Memory B cell (primary cell): ENCODE results near the gene MTA1.

Experiments used
- ATAC-seq: fragments of 150-1000 bp; cut with Tn5 transposase; 2 replicates; pipeline ENCODE4 v1.10.0; 2021; ENCODE audit warnings: low read depth, mild to moderate bottlenecking, moderate library complexity
- DNase-seq, 2 donors: peaks; one replicate each; pipeline ENCODE4 v3.0.0; 2022; ENCODE audit warnings: low spot score in 2 of 2
- H3K27ac Mint-ChIP-seq: one replicate; pipeline ENCODE4 v1.8.0; 2022; ENCODE audit warnings: mild to moderate bottlenecking, moderate library complexity, mixed read lengths
- H3K27me3 Mint-ChIP-seq: one replicate; pipeline ENCODE4 v1.8.0; 2022; ENCODE audit warnings: mixed read lengths
- H3K36me3 Mint-ChIP-seq: one replicate; pipeline ENCODE4 v1.8.0; 2022; ENCODE audit warnings: mild to moderate bottlenecking, mixed read lengths
- H3K4me1 Mint-ChIP-seq: one replicate; pipeline ENCODE4 v1.8.0; 2022; ENCODE audit warnings: mixed read lengths
- H3K4me3 Mint-ChIP-seq: one replicate; pipeline ENCODE4 v1.8.0; 2022; ENCODE audit warnings: mild to moderate bottlenecking, moderate library complexity, mixed read lengths
- H3K9me3 Mint-ChIP-seq: one replicate; pipeline ENCODE4 v1.8.0; 2022; ENCODE audit warnings: mixed read lengths

MTA1 gene

GRCh38 chr14:105492971-105493871 lies 73.6 kb downstream of the MTA1 start:
- H3K4me3 Mint-ChIP-seq, result no peak overlapping the region
- H3K36me3 Mint-ChIP-seq, result peaks cover 1% of the 10 kb centered on the region
- DNase-seq (no peak), ATAC-seq (no peak)
- no peaks in the 10 kb centered on the region for H3K9me3 Mint-ChIP-seq
- H3K27me3 Mint-ChIP-seq, result no peaks in the 10 kb centered on the region
- peaks cover 16% of the 10 kb centered on the region for H3K4me1 Mint-ChIP-seq
- no peak overlapping the region for H3K27ac Mint-ChIP-seq

GRCh38 chr14:105493921-105494605 lies 74.4 kb downstream of the MTA1 start:
- no peak for DNase-seq
- peaks cover 1% of the 10 kb centered on the region for H3K36me3 Mint-ChIP-seq
- H3K4me1 Mint-ChIP-seq, result peaks cover 13% of the 10 kb centered on the region
- no peak overlapping the region for H3K4me3 Mint-ChIP-seq
- no peak for ATAC-seq
- H3K27me3 Mint-ChIP-seq, result no peaks in the 10 kb centered on the region
- no peaks in the 10 kb centered on the region for H3K9me3 Mint-ChIP-seq
- peak overlapping the region; percentile 11 for H3K27ac Mint-ChIP-seq

DNA sequence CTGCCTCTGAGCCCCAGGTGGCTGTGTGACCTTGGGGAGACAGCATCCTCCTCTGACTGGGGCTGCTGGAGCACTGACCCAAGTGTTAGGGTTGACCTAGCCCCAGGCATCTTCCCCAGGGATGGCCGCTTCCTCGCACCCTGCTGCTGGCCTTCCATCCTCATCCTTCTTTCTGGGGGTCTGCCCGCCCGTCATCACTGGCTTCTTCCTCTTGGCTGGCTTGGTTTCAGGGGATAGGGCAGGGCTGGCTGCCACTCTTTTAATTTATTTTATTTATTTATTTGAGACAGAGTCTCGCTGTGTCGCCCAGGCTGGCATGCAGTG lies 74.9 kb downstream of the MTA1 start:
- DNase-seq (no peak), ATAC-seq (no peak)
- Mint-ChIP-seq H3K27ac (no peak overlapping the region), H3K9me3 (no peaks in the 10 kb centered on the region), H3K27me3 (no peaks in the 10 kb centered on the region), H3K36me3 (no peaks in the 10 kb centered on the region), H3K4me3 (no peak overlapping the region), H3K4me1 (peaks cover 8% of the 10 kb centered on the region)

GRCh38 chr14:105495101-105495989 lies 75.7 kb downstream of the MTA1 start:
- no peaks in the 10 kb centered on the region for H3K9me3 Mint-ChIP-seq
- DNase-seq (peak in 1 of 2 donors; percentile 22), ATAC-seq (no peak)
- no peak overlapping the region for H3K27ac Mint-ChIP-seq
- no peaks in the 10 kb centered on the region for H3K36me3 Mint-ChIP-seq
- H3K4me3 Mint-ChIP-seq, result no peak overlapping the region
- peaks cover 4% of the 10 kb centered on the region for H3K4me1 Mint-ChIP-seq
- no peaks in the 10 kb centered on the region for H3K27me3 Mint-ChIP-seq

DNA sequence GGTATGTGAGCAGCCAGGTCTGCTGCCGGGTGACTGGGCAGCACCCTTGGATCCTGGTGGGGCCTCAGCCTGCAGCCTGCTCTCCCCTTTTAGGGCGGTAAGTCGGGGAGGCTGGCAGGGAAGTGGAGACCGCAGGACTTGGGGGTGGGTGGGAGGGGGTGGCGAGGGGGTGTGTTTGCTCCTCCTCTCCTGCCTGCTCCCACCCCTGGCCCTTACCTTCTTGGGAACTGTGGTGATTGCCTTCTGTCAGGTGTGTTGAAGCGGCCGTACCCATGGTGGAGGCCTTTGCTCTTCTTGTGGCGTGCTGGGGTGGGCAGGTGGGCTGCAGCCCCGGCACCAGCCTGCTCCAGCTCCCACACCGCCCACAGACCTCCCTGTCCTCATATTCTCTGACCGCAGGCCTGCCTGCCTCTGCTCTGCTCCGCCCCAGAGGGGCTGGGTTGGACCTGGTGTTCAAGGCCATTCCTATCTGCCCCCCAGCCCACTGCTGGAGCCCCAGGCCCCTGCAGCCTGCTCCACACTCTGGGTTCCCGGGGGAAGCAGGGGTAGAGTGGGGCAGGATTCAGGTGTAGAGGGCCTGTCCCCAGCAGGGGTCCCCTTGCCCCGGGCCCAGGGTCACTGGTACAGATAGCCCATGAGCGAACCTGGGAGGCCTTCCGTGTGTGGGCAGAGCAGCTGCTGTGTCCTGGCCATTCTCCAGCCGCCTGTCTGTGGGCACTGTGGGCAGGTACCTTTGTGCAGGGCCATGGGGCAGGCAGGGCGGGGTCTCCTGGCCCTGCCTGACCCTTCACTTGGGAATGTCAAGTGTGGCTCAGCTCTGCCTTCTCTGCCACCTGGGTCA lies 76.6 kb downstream of the MTA1 start:
- no peak overlapping the region for H3K4me3 Mint-ChIP-seq

DNA sequence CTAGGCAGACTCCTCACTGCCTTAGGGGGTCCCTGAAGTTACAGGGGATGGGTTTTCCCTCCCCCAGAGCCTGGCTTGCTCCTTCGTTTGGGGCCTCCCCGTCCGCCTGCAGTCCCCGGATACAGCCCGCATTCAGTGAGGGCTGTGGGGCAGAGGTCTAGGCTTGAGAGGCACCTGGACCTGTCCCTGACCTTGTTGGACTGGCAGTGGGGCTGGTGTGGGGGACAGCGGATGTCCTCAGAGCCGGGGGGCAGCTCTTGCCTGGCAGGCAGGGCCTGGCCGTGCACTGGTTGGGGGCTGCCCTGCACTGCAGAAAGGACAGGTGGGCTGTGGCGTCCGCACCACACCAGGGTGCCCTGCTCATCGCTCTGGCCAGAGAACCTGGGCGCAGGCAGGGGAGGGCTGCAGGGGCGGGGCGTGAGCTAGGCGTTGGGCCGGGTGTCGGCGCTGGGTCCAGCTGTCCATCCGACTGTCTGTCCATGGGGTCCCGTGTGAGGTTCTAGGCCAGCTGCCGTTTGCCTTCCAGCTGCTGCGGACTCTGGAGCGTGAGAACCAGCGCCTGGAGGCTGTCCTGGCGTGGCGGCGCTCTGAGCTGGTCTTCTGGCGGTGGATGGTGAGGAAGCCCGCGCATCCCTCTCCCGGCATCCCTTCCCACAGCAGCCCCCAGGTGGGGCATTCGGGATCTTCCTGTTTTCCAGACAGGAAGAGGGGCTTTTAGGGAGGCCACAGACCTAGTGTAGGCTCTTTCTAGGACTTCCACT lies 77.4 kb downstream of the MTA1 start:
- H3K9me3 Mint-ChIP-seq, result no peaks in the 10 kb centered on the region
- ATAC-seq, result no peak
- no peaks in the 10 kb centered on the region for H3K27me3 Mint-ChIP-seq
- no peaks in the 10 kb centered on the region for H3K4me1 Mint-ChIP-seq
- DNase-seq, result peak in 1 of 2 donors; percentile 20
- no peak overlapping the region for H3K4me3 Mint-ChIP-seq
- no peak overlapping the region for H3K27ac Mint-ChIP-seq
- H3K36me3 Mint-ChIP-seq, result no peaks in the 10 kb centered on the region

More for the DNA sequence above, 76.6 kb downstream of the MTA1 start:
- ATAC-seq (no peak), DNase-seq (peak in 1 of 2 donors; percentile 24)
- Mint-ChIP-seq H3K27me3 (no peaks in the 10 kb centered on the region), H3K9me3 (no peaks in the 10 kb centered on the region), H3K4me1 (peaks cover 4% of the 10 kb centered on the region), H3K27ac (no peak overlapping the region), H3K36me3 (no peaks in the 10 kb centered on the region)

DNA sequence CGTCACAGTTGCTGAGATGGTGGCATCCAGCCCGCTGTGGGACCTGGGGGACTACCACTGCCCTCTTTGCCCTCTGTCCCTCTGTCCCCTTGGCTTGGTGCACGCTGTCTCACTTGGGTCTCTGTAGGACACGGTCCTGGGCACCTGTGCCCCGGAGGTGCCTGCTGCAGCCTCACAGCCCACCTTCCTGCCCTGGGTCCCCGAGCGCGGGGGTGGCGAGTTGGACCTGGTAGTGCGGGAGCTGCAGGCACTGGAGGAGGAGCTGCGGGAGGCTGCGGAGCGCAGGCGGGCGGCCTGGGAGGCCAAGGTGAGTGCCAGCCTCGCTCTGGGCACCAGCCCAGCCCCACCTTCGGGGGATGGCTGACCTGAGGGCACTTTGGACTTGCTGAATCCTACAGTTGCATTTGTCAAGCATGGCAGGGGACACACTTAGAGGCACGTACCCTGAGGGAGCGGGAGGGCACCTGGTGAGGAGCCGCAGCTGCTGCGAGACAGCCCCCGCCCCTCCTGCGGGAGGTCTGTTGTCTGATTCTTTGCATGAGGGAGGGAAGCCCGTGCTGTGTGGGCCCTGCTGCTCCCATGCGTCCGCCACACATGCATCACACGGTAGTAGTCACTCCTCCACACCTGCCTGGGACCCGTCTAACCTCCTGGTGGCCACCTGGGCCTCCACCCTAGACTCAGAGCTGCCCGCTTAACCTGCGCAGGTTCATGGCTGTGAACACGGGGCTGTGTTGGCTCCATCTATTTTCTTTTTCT lies 78.2 kb downstream of the MTA1 start:
- Mint-ChIP-seq H3K9me3 (no peaks in the 10 kb centered on the region), H3K27ac (peak overlapping the region; percentile 79), H3K4me3 (no peak overlapping the region), H3K4me1 (no peaks in the 10 kb centered on the region), H3K27me3 (peaks cover 4% of the 10 kb centered on the region), H3K36me3 (no peaks in the 10 kb centered on the region)
- no peak for DNase-seq
- no peak for ATAC-seq

DNA sequence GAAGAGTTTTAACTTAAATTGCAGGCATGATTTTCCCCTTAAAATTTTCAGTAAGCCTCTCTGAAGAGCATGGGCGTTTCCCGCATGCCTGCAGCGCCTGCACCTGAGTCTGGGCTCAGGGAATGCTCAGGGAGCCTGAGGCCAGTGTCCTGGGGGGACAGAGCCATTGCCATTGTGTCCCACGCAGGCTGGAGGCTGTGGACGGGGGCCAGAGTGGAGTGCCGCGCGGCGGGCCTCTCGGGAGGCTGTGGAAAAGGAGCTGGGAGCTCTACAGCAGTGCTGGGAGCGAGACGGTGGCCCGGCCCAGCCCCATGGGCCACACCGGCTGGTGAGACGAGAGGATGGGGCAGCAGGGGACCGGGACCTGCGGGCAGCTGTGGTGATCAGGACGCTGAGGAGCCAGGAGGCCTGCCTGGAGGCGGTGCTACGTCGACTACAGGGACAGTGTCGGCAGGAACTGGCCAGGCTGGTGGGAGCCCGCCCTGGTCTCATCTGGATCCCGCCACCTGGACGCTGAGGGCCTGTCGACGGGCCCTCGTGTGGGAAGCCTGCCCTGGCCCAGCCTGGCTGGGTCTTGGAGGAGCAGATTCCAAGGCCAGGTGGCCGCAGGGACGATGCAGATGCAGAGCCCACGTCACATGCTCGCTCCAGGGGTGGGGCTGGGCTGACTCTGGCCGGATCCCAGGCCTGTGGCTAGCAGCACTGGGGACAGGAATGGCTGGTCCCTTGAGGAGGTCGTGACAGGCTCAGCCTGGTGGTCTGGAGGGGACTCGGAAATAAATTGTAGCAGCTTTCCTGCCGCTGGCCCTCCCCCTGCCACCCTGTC lies 79.0 kb downstream of the MTA1 start:
- Mint-ChIP-seq H3K27ac (peak overlapping the region; percentile 79), H3K4me3 (no peak overlapping the region), H3K9me3 (no peaks in the 10 kb centered on the region), H3K36me3 (no peaks in the 10 kb centered on the region), H3K27me3 (peaks cover 5% of the 10 kb centered on the region), H3K4me1 (no peaks in the 10 kb centered on the region)
- DNase-seq, result no peak
- ATAC-seq, result no peak

GRCh38 chr14:105499256-105500035 lies 79.8 kb downstream of the MTA1 start:
- Mint-ChIP-seq H3K27me3 (peaks cover 5% of the 10 kb centered on the region), H3K36me3 (no peaks in the 10 kb centered on the region), H3K4me3 (no peak overlapping the region), H3K27ac (peak overlapping the region; percentile 79), H3K4me1 (no peaks in the 10 kb centered on the region), H3K9me3 (no peaks in the 10 kb centered on the region)
- ATAC-seq (peak; percentile 4), DNase-seq (no peak)

DNA sequence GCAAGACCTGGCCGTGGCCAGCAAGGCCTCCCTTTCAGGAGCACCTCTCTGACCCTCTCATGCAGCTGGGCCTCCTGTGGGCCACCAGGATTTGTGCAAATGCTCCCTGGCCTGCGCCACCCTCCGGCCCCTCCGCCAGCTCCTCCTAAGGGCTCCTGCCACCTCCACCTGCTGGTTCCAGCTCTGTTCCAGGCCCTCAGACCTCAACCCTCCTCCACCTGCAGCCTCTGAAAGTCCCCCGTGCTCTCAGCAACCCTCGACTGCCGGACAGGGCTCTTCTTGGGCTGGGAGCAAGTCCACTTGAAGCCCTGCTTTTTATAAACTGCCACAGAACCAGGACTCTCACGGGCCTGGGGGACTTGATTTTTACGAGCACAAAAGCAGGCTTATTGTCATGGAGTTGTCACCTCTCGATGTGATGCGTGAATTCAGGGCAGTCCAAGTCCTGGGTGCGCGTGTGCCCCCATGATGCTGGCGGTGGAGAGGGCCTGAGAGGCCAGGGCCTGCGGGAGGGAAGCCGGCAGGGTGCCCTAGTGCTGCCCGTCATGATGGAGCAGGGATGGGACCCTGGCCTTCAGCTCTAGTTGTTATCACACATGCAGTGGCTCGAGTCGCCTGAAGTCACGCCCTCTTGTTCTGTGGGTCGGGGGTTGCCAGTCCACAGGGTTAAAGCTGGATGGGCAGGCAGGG lies 80.6 kb downstream of the MTA1 start:
- Mint-ChIP-seq H3K9me3 (no peaks in the 10 kb centered on the region), H3K27ac (peak overlapping the region; percentile 46), H3K4me3 (no peak overlapping the region), H3K4me1 (no peaks in the 10 kb centered on the region), H3K27me3 (peaks cover 5% of the 10 kb centered on the region), H3K36me3 (no peaks in the 10 kb centered on the region)
- ATAC-seq (no peak), DNase-seq (no peak)

DNA sequence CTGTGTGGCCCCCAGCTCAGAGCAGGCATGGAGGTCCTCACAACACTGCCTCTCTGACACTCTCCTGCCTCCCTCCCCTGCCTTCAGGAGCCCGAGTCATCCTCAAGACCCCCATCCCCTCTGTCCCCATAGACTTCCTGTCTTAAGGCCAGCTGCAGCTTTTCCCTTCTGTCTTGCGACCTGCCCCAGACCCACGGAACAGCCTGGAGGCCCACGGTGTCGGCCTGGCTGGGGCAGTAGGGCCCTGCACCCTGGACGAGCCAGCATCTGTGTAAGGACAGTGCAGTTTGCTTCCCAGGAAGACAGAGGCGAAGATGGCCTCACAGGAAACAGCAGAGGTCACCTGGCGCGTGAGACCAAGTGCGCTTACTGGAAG lies 81.1 kb downstream of the MTA1 start:
- no peak overlapping the region for H3K4me3 Mint-ChIP-seq
- DNase-seq, result no peak
- no peak for ATAC-seq
- peak overlapping the region; percentile 46 for H3K27ac Mint-ChIP-seq
- no peaks in the 10 kb centered on the region for H3K4me1 Mint-ChIP-seq
- peaks cover 5% of the 10 kb centered on the region for H3K27me3 Mint-ChIP-seq
- H3K9me3 Mint-ChIP-seq, result no peaks in the 10 kb centered on the region
- no peaks in the 10 kb centered on the region for H3K36me3 Mint-ChIP-seq
